GM12873 (cell line): ENCODE measurements around the gene SMIM7.

Source experiments
- TF ChIP-seq, protein P1 (sequence below): IDR thresholded peaks from 2 replicates; pipeline ENCODE4 v1.5.1; 2012; ENCODE audit warnings: low read depth, mild to moderate bottlenecking, moderate library complexity, low read length, control low read depth; ENCODE audit not compliant: insufficient read depth; ENCODE audit errors: missing control alignments

SMIM7 gene

DNA sequence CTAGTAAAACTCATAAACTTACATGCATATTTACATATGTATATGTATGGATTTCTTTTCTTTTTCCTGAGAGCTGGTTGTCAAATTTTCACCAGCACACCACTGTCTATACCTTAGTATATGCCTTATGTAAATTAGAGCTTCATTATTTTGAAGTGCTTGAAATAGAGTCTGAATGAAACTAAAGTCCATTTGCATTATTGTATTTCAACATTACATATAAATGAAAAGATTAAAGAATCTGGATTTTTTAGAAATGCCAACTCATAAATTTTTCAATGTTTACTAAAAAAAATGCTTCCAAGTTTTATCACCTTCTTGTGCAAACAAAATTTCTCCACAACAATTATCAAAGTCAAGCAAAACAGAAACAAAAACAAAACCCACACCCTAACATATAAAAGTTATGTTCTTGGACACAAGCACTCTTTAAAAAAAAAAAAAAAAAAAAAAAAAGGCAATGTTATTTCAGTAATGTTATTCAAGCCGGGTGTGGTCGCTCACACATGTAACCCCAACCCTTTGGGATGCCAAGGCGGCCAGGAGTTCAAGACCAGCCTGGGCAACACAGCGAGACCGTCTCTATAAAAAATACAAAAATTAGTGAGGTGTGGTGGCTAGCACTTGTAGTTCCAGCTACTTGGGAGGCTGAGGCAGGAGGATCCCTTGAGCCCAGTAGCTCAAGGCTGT lies 50.3 kb downstream of the SMIM7 start:
- TF ChIP-seq, protein P1, sequence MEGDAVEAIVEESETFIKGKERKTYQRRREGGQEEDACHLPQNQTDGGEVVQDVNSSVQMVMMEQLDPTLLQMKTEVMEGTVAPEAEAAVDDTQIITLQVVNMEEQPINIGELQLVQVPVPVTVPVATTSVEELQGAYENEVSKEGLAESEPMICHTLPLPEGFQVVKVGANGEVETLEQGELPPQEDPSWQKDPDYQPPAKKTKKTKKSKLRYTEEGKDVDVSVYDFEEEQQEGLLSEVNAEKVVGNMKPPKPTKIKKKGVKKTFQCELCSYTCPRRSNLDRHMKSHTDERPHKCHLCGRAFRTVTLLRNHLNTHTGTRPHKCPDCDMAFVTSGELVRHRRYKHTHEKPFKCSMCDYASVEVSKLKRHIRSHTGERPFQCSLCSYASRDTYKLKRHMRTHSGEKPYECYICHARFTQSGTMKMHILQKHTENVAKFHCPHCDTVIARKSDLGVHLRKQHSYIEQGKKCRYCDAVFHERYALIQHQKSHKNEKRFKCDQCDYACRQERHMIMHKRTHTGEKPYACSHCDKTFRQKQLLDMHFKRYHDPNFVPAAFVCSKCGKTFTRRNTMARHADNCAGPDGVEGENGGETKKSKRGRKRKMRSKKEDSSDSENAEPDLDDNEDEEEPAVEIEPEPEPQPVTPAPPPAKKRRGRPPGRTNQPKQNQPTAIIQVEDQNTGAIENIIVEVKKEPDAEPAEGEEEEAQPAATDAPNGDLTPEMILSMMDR = no peak

DNA sequence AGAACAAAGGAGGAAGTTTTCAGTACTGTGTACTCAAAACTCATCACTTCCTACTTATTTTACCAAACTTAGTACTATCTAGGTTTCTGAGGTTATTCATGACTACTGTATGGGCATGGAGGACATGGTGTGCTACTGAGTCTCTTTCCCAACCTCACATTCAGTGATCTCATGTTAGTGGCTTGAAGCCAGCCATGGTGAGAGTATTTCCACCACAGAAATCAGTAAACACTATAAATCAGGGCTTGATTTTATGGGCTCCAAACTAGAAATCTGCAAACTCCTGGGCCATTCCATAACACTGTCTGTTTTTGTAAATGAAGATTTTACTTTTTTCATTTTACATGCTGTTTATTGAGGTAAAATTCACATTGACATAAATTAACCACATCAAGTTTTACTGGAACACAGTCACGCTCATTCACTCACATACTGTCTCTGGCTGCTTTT lies 51.6 kb downstream of the SMIM7 start:
- TF ChIP-seq, protein P1 = no peak

DNA sequence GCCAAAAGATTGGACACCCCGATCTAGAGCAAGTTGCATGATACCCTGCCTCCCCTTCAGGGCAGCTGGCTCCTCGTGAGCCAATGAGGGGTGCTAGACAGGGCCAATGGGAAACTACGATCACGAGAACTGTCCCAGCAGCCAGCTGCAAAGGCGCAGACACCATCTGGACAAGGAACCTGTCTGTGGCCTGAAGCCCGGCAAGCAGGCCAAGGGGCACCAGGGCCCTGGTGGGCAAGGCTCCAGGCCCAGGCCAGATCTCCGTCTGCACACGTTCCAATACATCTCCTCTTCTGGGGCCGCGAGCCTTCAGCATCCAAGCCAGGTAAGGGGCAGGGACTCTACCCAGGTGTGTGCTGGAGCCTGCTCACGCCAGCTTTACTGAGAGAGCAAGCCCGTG lies 52.1 kb downstream of the SMIM7 start:
- TF ChIP-seq, protein P1 = no peak

DNA sequence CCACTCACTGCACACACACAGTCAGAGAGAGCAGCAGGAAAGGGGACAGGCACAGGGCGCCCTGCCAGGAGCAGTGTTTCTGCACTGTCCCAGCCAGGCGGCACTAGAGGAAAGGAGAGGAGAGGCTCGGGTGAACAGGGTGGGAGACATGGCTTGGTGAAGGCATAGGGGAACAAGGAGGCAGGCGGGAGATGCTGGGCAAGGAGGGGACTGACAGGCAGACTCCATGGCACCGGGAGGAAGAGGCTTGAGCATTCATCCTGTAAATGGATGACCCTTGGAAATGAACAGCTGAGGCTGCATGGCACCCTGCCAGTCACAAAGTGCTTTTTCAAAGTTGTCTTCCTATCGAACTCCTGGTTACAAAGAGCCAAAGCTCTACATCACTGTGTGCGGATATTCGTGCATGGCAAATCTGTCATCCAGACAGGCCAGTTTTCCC lies 54.4 kb downstream of the SMIM7 start:
- TF ChIP-seq, protein P1 = no peak

DNA sequence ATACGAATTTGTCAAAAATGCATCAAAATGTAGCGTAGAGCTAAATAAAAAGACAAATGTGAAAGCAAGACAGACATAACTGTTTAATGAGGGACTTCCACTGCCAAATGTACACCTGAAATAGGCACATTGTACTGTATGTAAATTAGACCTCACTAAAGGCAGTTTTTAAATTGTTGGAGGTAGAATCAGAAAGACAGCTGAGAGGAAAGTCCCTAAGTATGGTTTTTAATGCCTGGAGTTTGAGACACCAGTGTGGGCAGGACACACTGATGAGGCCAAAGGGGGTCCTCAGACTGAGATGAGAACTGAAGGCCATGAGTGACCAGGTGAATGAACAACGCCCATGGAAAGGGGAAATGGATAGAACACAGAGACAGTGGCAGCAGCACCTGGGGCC lies 54.8 kb downstream of the SMIM7 start:
- TF ChIP-seq, protein P1 = no peak

DNA sequence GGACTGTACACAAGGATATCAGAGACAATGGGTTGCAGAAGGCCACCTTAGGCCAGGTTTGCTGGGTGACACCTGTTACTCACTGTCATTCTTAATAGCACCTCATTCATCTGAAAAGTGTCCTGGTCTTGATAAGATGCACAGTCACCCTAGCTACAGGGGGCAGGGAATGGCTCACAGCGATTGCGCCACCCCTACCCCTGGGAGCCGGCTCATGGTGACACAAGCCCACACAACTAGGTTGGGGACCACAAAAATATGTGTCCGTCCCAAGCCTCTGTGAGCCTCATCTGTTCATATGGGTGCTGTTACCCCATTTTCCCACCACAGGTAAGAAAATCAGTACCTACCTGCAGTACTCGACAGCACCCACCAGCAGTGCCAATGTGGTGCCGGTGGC lies 55.3 kb downstream of the SMIM7 start:
- TF ChIP-seq, protein P1 = no peak

DNA sequence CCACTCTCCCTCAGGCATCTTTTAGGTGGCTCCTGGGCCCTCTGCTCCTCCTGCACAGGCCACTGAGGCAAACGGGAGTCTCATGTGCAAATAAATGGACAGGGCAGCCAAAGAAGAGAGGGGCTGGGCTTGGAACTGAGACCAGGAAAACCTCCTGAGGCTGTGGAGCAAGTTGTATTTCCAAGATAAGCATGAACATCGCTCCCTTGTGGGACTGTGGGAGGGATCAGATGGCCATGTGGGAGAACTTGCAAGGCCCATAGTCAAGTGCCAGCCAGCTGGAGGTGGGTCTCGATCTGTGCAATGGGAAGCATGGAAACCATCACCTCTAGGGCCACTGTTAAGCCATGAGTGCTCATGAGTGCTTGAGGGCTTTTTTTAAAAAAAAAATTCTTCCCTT lies 56.9 kb downstream of the SMIM7 start:
- TF ChIP-seq, protein P1 = no peak
